Endothelial cell of umbilical vein (primary cell): Measurements from ENCODE around the gene DYNLT3. TPM values are rescaled to one million over a fixed set of nuclear protein-coding genes. Genes with fewer than 3 reads are reported as not detected.

Experiments
- BruUV-seq: library from RNA; stranded (reverse); fragments of 400-500 nt; replicated peaks from 2 replicates; lab custom pipeline; 2021; lab: Mats Ljungman, UMichigan
- CTCF ChIA-PET: fragments of 300-600, 350-600 bp; sonication (Branson Sonifier 250); formaldehyde crosslinking; loops from one replicate; lab custom pipeline; 2021; ENCODE audit warnings: antibody characterized with exemption, inconsistent platforms; lab: Charles Lee
- POLR2A ChIA-PET: fragments of 300-600, 350-600 bp; sonication (Branson Sonifier 250); formaldehyde crosslinking; loops from one replicate; lab custom pipeline; 2021; ENCODE audit warnings: antibody characterized with exemption, inconsistent platforms; lab: Charles Lee
- DNase-seq: peaks from one replicate; pipeline ENCODE4 v3.0.0-alpha.2; 2011; ENCODE audit warnings: low read depth, low spot score
- FAIRE-seq: peaks from 2 replicates; lab custom pipeline; 2011; peaks lifted over from hg19 to GRCh38; lab: Jason Lieb, UNC
- H2AFZ ChIP-seq: 2 replicates; pipeline ENCODE4 v1.6.0; 2012; ENCODE audit warnings: low read depth, low read length, control low read depth, inconsistent platforms
- H3K27ac ChIP-seq: 2 replicates; pipeline ENCODE4 v1.5.1; 2011; ENCODE audit warnings: low read depth, mild to moderate bottlenecking, control low read depth, low read length, moderate library complexity; ENCODE audit not compliant: insufficient read depth
- H3K27me3 ChIP-seq, 2 experiments: 2 replicates each; pipeline versions ENCODE4 v1.6.0 to v1.6.1; 2011; ENCODE audit warnings: low read length in 2 of 2, mixed read lengths in 1 of 2; ENCODE audit not compliant: control insufficient read depth in 2 of 2, insufficient read depth in 2 of 2
- H3K36me3 ChIP-seq, 2 experiments: 2 replicates in 1 of 2; 3 replicates in 1 of 2; pipeline ENCODE4 v1.5.1; 2011; ENCODE audit warnings: low read length in 2 of 2, mild to moderate bottlenecking in 1 of 2, moderate library complexity in 1 of 2; ENCODE audit not compliant: control insufficient read depth in 2 of 2, insufficient read depth in 2 of 2; ENCODE audit errors: extremely low read depth in 1 of 2
- H3K4me1 ChIP-seq: 3 replicates; pipeline ENCODE4 v1.5.1; 2011; ENCODE audit warnings: mild to moderate bottlenecking, low read length; ENCODE audit not compliant: control insufficient read depth, insufficient read depth; ENCODE audit errors: extremely low read depth
- H3K4me2 ChIP-seq: 2 replicates; pipeline ENCODE4 v1.6.1; 2011; ENCODE audit warnings: low read length, control low read depth, mixed read lengths; ENCODE audit not compliant: insufficient read depth
- H3K4me3 ChIP-seq, 3 experiments: fragments of 200-600 bp in 1 of 3; sonication (generic), shearing (Covaris generic) in 1 of 3; replicated peaks in 1 of 3; 2 replicates each; pipeline ENCODE4 v1.5.1; 2011 to 2016; ENCODE audit warnings: control low read depth in 3 of 3, low read length in 3 of 3, mild to moderate bottlenecking in 2 of 3, inconsistent platforms in 1 of 3, low read depth in 1 of 3, moderate library complexity in 1 of 3; ENCODE audit not compliant: insufficient read depth in 1 of 3
- H3K79me2 ChIP-seq: 2 replicates; pipeline ENCODE4 v1.6.0; 2012; ENCODE audit warnings: low read length, inconsistent platforms; ENCODE audit not compliant: control insufficient read depth, insufficient read depth
- H3K9ac ChIP-seq: replicated peaks from 2 replicates; pipeline ENCODE3; 2011; ENCODE audit warnings: low read length, control low read depth; ENCODE audit not compliant: insufficient read depth; ENCODE audit errors: extremely low read depth
- H3K9me1 ChIP-seq: replicated peaks from 3 replicates; pipeline ENCODE4 v1.6.0; 2011; ENCODE audit warnings: mild to moderate bottlenecking, low read length; ENCODE audit not compliant: control insufficient read depth, insufficient read depth; ENCODE audit errors: extremely low read depth
- H3K9me3 ChIP-seq: replicated peaks from 2 replicates; pipeline ENCODE4 v1.5.1; 2012; ENCODE audit warnings: low read length, inconsistent platforms; ENCODE audit not compliant: control insufficient read depth, insufficient read depth
- H4K20me1 ChIP-seq: replicated peaks from 2 replicates; pipeline ENCODE3; 2011; ENCODE audit warnings: mild to moderate bottlenecking, low read length; ENCODE audit not compliant: control insufficient read depth, insufficient read depth; ENCODE audit errors: extremely low read depth
- EZH2 ChIP-seq: IDR thresholded peaks from 2 replicates; pipeline ENCODE4 v1.6.1; 2012; ENCODE audit warnings: borderline replicate concordance, low read depth, mild to moderate bottlenecking, moderate library complexity, low read length, inconsistent platforms; ENCODE audit not compliant: severe bottlenecking
- FOS ChIP-seq: IDR thresholded peaks from 2 replicates; pipeline ENCODE4 v1.6.1; 2011; ENCODE audit warnings: mild to moderate bottlenecking, low read length, moderate library complexity, borderline replicate concordance; ENCODE audit not compliant: insufficient read depth
- GATA2 ChIP-seq: IDR thresholded peaks from 2 replicates; pipeline ENCODE4 v1.7.0; 2011; ENCODE audit warnings: low read depth, mild to moderate bottlenecking, moderate library complexity, mixed read lengths, low read length; ENCODE audit not compliant: insufficient read length, insufficient read depth
- JUN ChIP-seq: IDR thresholded peaks from 2 replicates; pipeline ENCODE4 v1.6.1; 2011; ENCODE audit warnings: borderline replicate concordance, low read depth; ENCODE audit not compliant: insufficient read length, insufficient read depth
- MYC ChIP-seq: IDR thresholded peaks from one replicate; pipeline ENCODE4 v1.6.1; 2011; ENCODE audit warnings: mild to moderate bottlenecking, low read depth, low read length
- POLR2A ChIP-seq: IDR thresholded peaks from 2 replicates; pipeline ENCODE4 v1.6.1; 2012; ENCODE audit warnings: low read depth, mild to moderate bottlenecking, control low read depth, low read length
- POLR2AphosphoS5 ChIP-seq: IDR thresholded peaks from 2 replicates; pipeline ENCODE4 v1.6.1; 2012; ENCODE audit warnings: low read depth, mild to moderate bottlenecking, control low read depth, low read length, moderate library complexity; ENCODE audit not compliant: insufficient read depth
- dilution Hi-C: fragments of 300-500 bp; cut with MboI; formaldehyde crosslinking; loops from one replicate; pipeline ENCODE4 v1.15.0; 2019; ENCODE audit warnings: low sequenced_read_pairs; ENCODE audit not compliant: extremely low pct_ligation_motif_present
- intact Hi-C: fragments of 100-400 bp; cut with micrococcal nuclease; formaldehyde crosslinking; loops from one replicate; pipeline ENCODE4 v1.10.0; 2022
- polyA plus RNA-seq, 4 experiments: library from polyadenylated mRNA; depleted of rRNA in 3 of 4; stranded (reverse) in 3 of 4; unstranded in 1 of 4; fragments of >200 nt; gene quantifications; 2 replicates each; pipeline versions ENCODE4 v1.2.1 to v1.2.3, GENCODE V29; 2011 to 2012; ENCODE audit warnings: missing spikeins in 1 of 4
- total RNA-seq: library from RNA; stranded (reverse); gene quantifications from 2 replicates; pipeline ENCODE4 v1.2.3, GENCODE V29; 2021
- TF ChIP-seq, protein P1 (sequence below), 2 donors: IDR thresholded peaks; 1 replicate in 1 of 2; 2 replicates in 1 of 2; pipeline ENCODE4 v1.5.1; 2011; ENCODE audit warnings: low read length in 2 of 2, mild to moderate bottlenecking in 2 of 2, moderate library complexity in 2 of 2, control low read depth in 1 of 2, inconsistent platforms in 1 of 2, low read depth in 1 of 2; ENCODE audit not compliant: insufficient read depth in 1 of 2; ENCODE audit errors: extremely low read depth in 1 of 2

Gene DYNLT3
- total and polyA plus RNA-seq, 2 donors (not counting 3 experiments of a cell fraction or from before 2014, with no cell fraction given): 9.3 to 22.8 TPM

DNA sequence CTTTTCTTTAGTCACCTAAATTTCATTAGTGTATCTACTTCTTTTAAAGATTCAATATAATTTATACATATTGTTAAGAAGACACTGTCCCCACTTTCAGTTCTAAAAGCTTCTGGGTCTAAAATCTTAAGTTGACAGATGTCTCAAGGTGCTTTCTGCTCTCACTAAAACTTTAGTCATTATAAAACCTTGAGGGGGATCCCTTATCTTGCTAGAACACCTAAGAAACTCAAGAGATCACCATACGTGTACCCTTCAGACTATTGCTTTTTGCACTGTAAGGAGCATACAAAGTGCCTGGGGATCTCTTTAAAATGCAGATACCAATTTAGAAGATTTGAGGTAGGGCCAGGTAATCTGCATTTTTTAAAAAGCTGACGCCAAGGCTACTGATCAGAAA, 37.4 kb downstream of the DYNLT3 start:
- dilution Hi-C loops (no loop called here), intact Hi-C loops (no loop called here)
- POLR2A ChIA-PET: no interaction called here
- no peak overlapping the region for H2AFZ ChIP-seq
- no peak overlapping the region for H3K27ac ChIP-seq
- H3K4me1 ChIP-seq: no peaks in the 10 kb centered on the region
- H3K9me3 ChIP-seq: no peaks in the 10 kb centered on the region
- H3K4me2 ChIP-seq: no peak overlapping the region
- H3K9me1 ChIP-seq: no peaks in the 10 kb centered on the region
- H3K79me2 ChIP-seq: no peaks in the 10 kb centered on the region
- no peaks in the 10 kb centered on the region for H4K20me1 ChIP-seq
- FAIRE-seq: no peak
- H3K4me3 ChIP-seq: no peak overlapping the region
- CTCF ChIA-PET: no interaction called here
- TF ChIP-seq GATA2 (no peak), EZH2 (no peak), MYC (no peak), FOS (no peak), POLR2AphosphoS5 (no peak), POLR2A (no peak), JUN (no peak)
- TF ChIP-seq, protein P1, sequence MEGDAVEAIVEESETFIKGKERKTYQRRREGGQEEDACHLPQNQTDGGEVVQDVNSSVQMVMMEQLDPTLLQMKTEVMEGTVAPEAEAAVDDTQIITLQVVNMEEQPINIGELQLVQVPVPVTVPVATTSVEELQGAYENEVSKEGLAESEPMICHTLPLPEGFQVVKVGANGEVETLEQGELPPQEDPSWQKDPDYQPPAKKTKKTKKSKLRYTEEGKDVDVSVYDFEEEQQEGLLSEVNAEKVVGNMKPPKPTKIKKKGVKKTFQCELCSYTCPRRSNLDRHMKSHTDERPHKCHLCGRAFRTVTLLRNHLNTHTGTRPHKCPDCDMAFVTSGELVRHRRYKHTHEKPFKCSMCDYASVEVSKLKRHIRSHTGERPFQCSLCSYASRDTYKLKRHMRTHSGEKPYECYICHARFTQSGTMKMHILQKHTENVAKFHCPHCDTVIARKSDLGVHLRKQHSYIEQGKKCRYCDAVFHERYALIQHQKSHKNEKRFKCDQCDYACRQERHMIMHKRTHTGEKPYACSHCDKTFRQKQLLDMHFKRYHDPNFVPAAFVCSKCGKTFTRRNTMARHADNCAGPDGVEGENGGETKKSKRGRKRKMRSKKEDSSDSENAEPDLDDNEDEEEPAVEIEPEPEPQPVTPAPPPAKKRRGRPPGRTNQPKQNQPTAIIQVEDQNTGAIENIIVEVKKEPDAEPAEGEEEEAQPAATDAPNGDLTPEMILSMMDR (IDR thresholded peaks at IDR 0.05; ENCODE audit: extremely low read depth in 1 of 2, insufficient read depth in 1 of 2, low read depth in 1 of 2, low read length in 2 of 2): no peak
- no peak overlapping the region for H3K9ac ChIP-seq
- no TSS peak for BruUV-seq
- no peaks in the 10 kb centered on the region for H3K36me3 ChIP-seq
- H3K27me3 ChIP-seq: no peaks in the 10 kb centered on the region
- no peak for DNase-seq
